H1 (cell line): Measurements from ENCODE around the gene SLC35B2. TPM values are rescaled to one million over a fixed set of nuclear protein-coding genes. Genes with fewer than 3 reads are reported as not detected.

Source experiments
- CTCF ChIA-PET: fragments of 300-600 bp; sonication (Branson Sonifier 250); formaldehyde crosslinking; loops from one replicate; lab custom pipeline; 2021; ENCODE audit not compliant: partially characterized antibody; lab: Charles Lee
- POLR2A ChIA-PET: fragments of 300-600 bp; sonication (Branson Sonifier 250); formaldehyde crosslinking; loops from one replicate; lab custom pipeline; 2021; ENCODE audit warnings: inconsistent platforms; ENCODE audit not compliant: partially characterized antibody; lab: Charles Lee
- DNase-seq, 2 experiments: peaks; one replicate each; pipeline versions ENCODE4 v3.0.0 to v3.0.0-alpha.2; 2010 to 2022; ENCODE audit warnings: low spot score in 2 of 2, low read depth in 1 of 2, mixed read lengths in 1 of 2
- FAIRE-seq: peaks from 2 replicates; lab custom pipeline; 2011; peaks lifted over from hg19 to GRCh38; lab: Jason Lieb, UNC
- H2AFZ ChIP-seq: 2 replicates; pipeline ENCODE4 v1.8.1; 2012; ENCODE audit warnings: low read length, inconsistent platforms
- H2AK5ac ChIP-seq: 2 replicates; pipeline ENCODE4 v1.6.1; 2013; ENCODE audit warnings: low read depth, low read length
- H2BK120ac ChIP-seq: replicated peaks from 2 replicates; pipeline ENCODE3; 2013; ENCODE audit warnings: low read depth, low read length, inconsistent platforms
- H2BK12ac ChIP-seq: 2 replicates; pipeline ENCODE4 v1.6.1; 2013; ENCODE audit warnings: low read depth, low read length
- H2BK15ac ChIP-seq: 2 replicates; pipeline ENCODE4 v1.6.1; 2013; ENCODE audit warnings: low read length
- H2BK20ac ChIP-seq: 2 replicates; pipeline ENCODE4 v1.6.1; 2013; ENCODE audit warnings: low read length
- H2BK5ac ChIP-seq: 2 replicates; pipeline ENCODE4 v1.6.1; 2013; ENCODE audit warnings: low read depth, low read length
- H3K14ac ChIP-seq: 2 replicates; pipeline ENCODE4 v1.6.1; 2013; ENCODE audit warnings: inconsistent platforms; ENCODE audit not compliant: insufficient read length
- H3K18ac ChIP-seq: 2 replicates; pipeline ENCODE4 v1.6.1; 2013; ENCODE audit warnings: low read length; ENCODE audit errors: extremely low read depth
- H3K23ac ChIP-seq: 2 replicates; pipeline ENCODE4 v1.6.1; 2013; ENCODE audit warnings: inconsistent platforms; ENCODE audit not compliant: insufficient read length
- H3K23me2 ChIP-seq: 2 replicates; pipeline ENCODE4 v1.6.1; 2013; ENCODE audit warnings: low read depth, low read length
- H3K27ac ChIP-seq: 2 replicates; pipeline ENCODE4 v1.6.1; 2011; ENCODE audit warnings: low read depth, low read length, inconsistent platforms
- H3K27me3 ChIP-seq, 4 experiments: replicated peaks in 1 of 4; 1 replicate in 1 of 4; 2 replicates in 3 of 4; pipeline versions ENCODE4 v1.6.1 to v1.8.1; 2011 to 2013; ENCODE audit warnings: low read length in 3 of 4, mild to moderate bottlenecking in 3 of 4, inconsistent platforms in 2 of 4, mixed read lengths in 2 of 4, moderate library complexity in 1 of 4; ENCODE audit not compliant: control insufficient read depth in 3 of 4, insufficient read depth in 3 of 4; ENCODE audit errors: extremely low read depth in 1 of 4
- H3K36me3 ChIP-seq, 4 experiments: 2 replicates each; pipeline versions ENCODE4 v1.6.1 to v1.8.1; 2011 to 2013; ENCODE audit warnings: mild to moderate bottlenecking in 4 of 4, low read length in 3 of 4, moderate library complexity in 2 of 4, control low read depth in 1 of 4, inconsistent platforms in 1 of 4; ENCODE audit not compliant: insufficient read depth in 4 of 4, control insufficient read depth in 2 of 4
- H3K4ac ChIP-seq: replicated peaks from 2 replicates; pipeline ENCODE3; 2013; ENCODE audit warnings: low read length, low read depth, mixed read lengths, inconsistent platforms; ENCODE audit not compliant: insufficient read length
- H3K4me1 ChIP-seq, 4 experiments: replicated peaks in 1 of 4; 1 replicate in 1 of 4; 2 replicates in 3 of 4; pipeline versions ENCODE4 v1.6.1 to v1.8.1; 2011 to 2013; ENCODE audit warnings: low read length in 3 of 4, inconsistent platforms in 2 of 4, mixed read lengths in 1 of 4; ENCODE audit not compliant: insufficient read depth in 4 of 4, control insufficient read depth in 3 of 4
- H3K4me2 ChIP-seq, 2 experiments: 2 replicates each; pipeline versions ENCODE4 v1.6.1 to v1.8.1; 2011 to 2013; ENCODE audit warnings: low read depth in 2 of 2, low read length in 2 of 2, control low read depth in 1 of 2, inconsistent platforms in 1 of 2, mild to moderate bottlenecking in 1 of 2; ENCODE audit not compliant: insufficient read depth in 1 of 2
- H3K4me3 ChIP-seq, 4 experiments: fragments of 200-600, 300-600 bp in 1 of 4; sonication (generic), shearing (Covaris generic), sonication (Bioruptor Twin) in 1 of 4; 2 replicates each; pipeline versions ENCODE4 v1.5.1 to v1.8.1; 2011 to 2016; ENCODE audit warnings: low read length in 4 of 4, low read depth in 3 of 4, control low read depth in 2 of 4, inconsistent platforms in 2 of 4, mild to moderate bottlenecking in 2 of 4, mixed read lengths in 1 of 4, moderate library complexity in 1 of 4; ENCODE audit not compliant: insufficient read depth in 2 of 4; ENCODE audit errors: extremely low read depth in 1 of 4
- H3K56ac ChIP-seq: replicated peaks from 2 replicates; pipeline ENCODE3; 2013; ENCODE audit warnings: low read depth, mild to moderate bottlenecking, mixed read lengths, low read length, inconsistent platforms; ENCODE audit not compliant: insufficient read length
- H3K79me1 ChIP-seq: 2 replicates; pipeline ENCODE4 v1.6.1; 2013; ENCODE audit warnings: low read depth, low read length, control low read depth
- H3K79me2 ChIP-seq, 2 experiments: 2 replicates each; pipeline versions ENCODE4 v1.6.1 to v1.8.1; 2012 to 2013; ENCODE audit warnings: low read length in 2 of 2, mild to moderate bottlenecking in 2 of 2, inconsistent platforms in 1 of 2; ENCODE audit not compliant: insufficient read depth in 2 of 2, control insufficient read depth in 1 of 2
- H3K9ac ChIP-seq, 4 experiments: replicated peaks in 1 of 4; 1 replicate in 1 of 4; 2 replicates in 3 of 4; pipeline versions ENCODE4 v1.6.1 to v1.8.1; 2011 to 2013; ENCODE audit warnings: low read depth in 3 of 4, low read length in 3 of 4, control low read depth in 2 of 4, mild to moderate bottlenecking in 2 of 4, moderate library complexity in 2 of 4, inconsistent platforms in 1 of 4; ENCODE audit errors: extremely low read depth in 1 of 4
- H3K9me3 ChIP-seq, 2 experiments: 2 replicates each; pipeline versions ENCODE4 v1.6.1 to v1.8.1; 2012 to 2013; ENCODE audit warnings: mild to moderate bottlenecking in 2 of 2, moderate library complexity in 2 of 2, control low read depth in 1 of 2, inconsistent platforms in 1 of 2, low read depth in 1 of 2, low read length in 1 of 2, mixed read lengths in 1 of 2; ENCODE audit not compliant: insufficient read depth in 2 of 2
- H4K20me1 ChIP-seq, 2 experiments: replicated peaks in 1 of 2; 2 replicates each; pipeline versions ENCODE3 to v1.8.1; 2011 to 2013; ENCODE audit warnings: inconsistent platforms in 2 of 2, low read length in 2 of 2, mild to moderate bottlenecking in 1 of 2; ENCODE audit not compliant: insufficient read depth in 2 of 2, control insufficient read depth in 1 of 2
- H4K5ac ChIP-seq: 2 replicates; pipeline ENCODE4 v1.6.1; 2013; ENCODE audit warnings: low read length, low read depth, mixed read lengths, inconsistent platforms; ENCODE audit not compliant: insufficient read length
- H4K8ac ChIP-seq: 2 replicates; pipeline ENCODE4 v1.8.0; 2013; ENCODE audit warnings: mild to moderate bottlenecking, moderate library complexity, low read length, inconsistent platforms; ENCODE audit not compliant: insufficient read depth; ENCODE audit errors: extremely low read depth
- H4K91ac ChIP-seq: replicated peaks from 2 replicates; pipeline ENCODE3; 2013; ENCODE audit warnings: low read length, mixed read lengths, inconsistent platforms; ENCODE audit not compliant: insufficient read length
- BCL11A ChIP-seq, 2 experiments: IDR thresholded peaks; one replicate each; pipeline ENCODE4 v1.6.1; 2011; ENCODE audit warnings: low read depth in 2 of 2, low read length in 2 of 2, mild to moderate bottlenecking in 2 of 2
- CBX8 ChIP-seq: fragments of 300-800, 300-1000 bp; sonication (generic); IDR thresholded peaks from 2 replicates; pipeline ENCODE4 v1.7.1; 2016; ENCODE audit warnings: low read depth, low read length, borderline replicate concordance
- GABPA ChIP-seq: IDR thresholded peaks from 2 replicates; pipeline ENCODE4 v1.6.1; 2011; ENCODE audit warnings: mild to moderate bottlenecking, low read length, moderate library complexity, borderline replicate concordance; ENCODE audit not compliant: insufficient read depth
- HDAC2 ChIP-seq, 2 experiments: fragments of 300-600 bp in 1 of 2; sonication (generic) in 1 of 2; IDR thresholded peaks; 2 replicates each; pipeline ENCODE4 v1.6.1; 2011 to 2012; ENCODE audit warnings: low read depth in 2 of 2, low read length in 2 of 2, mild to moderate bottlenecking in 2 of 2, moderate library complexity in 2 of 2, borderline replicate concordance in 1 of 2, inconsistent platforms in 1 of 2
- NRF1 ChIP-seq: IDR thresholded peaks from 2 replicates; pipeline ENCODE4 v1.6.1; 2011; ENCODE audit warnings: mild to moderate bottlenecking, low read depth, low read length, improper control_type of control experiment
- POLR2A ChIP-seq, 2 experiments: IDR thresholded peaks; 1 replicate in 1 of 2; 2 replicates in 1 of 2; pipeline ENCODE4 v1.6.1; 2011; ENCODE audit warnings: low read depth in 2 of 2, low read length in 2 of 2, mild to moderate bottlenecking in 2 of 2; ENCODE audit errors: control extremely low read depth in 1 of 2
- WGBS, 2 experiments: shearing (Covaris generic) in 1 of 2; methylation state at CpG; one replicate each; pipeline versions ENCODE4 v1.1.6 to v1.1.7; 2013 to 2015; ENCODE audit warnings: low lambda C conversion rate in 2 of 2, mixed read lengths in 2 of 2, inconsistent platforms in 1 of 2, low coverage in 1 of 2, missing lambda C conversion rate in 1 of 2; ENCODE audit not compliant: insufficient replicate concordance in 2 of 2, insufficient coverage in 1 of 2, insufficient read length in 1 of 2; ENCODE audit errors: extremely low coverage in 1 of 2, missing lambda C conversion rate in 1 of 2; 5-methylcytosine and 5-hydroxymethylcytosine counted together
- polyA plus RNA-seq, 7 experiments: library from polyadenylated mRNA; depleted of rRNA in 3 of 7; stranded (reverse) in 5 of 7; unstranded in 2 of 7; fragments of >200 nt in 5 of 7; fragments of 200-250 nt in 2 of 7; gene quantifications; 1 replicate in 5 of 7; 2 replicates in 1 of 7; 4 replicates in 1 of 7; pipeline versions ENCODE4 v1.2.1 to v1.2.3, GENCODE V29; 2011 to 2013; ENCODE audit warnings: missing spikeins in 2 of 7, mixed read lengths in 2 of 7
- total RNA-seq: library from RNA; stranded (reverse); fragmentation: NEBNext Ultra II Directional; extraction: Animal tissue kit (Norgen Biotek cat#: 25700); gene quantifications from 2 replicates; pipeline ENCODE4 v1.2.1, GENCODE V29; 2021

SLC35B2 gene
- total and polyA plus RNA-seq, 2 of the 8 experiments (the other 6 are each of a cell fraction or from before 2014, with no cell fraction given), result 29.5 to 65.0 TPM

DNA sequence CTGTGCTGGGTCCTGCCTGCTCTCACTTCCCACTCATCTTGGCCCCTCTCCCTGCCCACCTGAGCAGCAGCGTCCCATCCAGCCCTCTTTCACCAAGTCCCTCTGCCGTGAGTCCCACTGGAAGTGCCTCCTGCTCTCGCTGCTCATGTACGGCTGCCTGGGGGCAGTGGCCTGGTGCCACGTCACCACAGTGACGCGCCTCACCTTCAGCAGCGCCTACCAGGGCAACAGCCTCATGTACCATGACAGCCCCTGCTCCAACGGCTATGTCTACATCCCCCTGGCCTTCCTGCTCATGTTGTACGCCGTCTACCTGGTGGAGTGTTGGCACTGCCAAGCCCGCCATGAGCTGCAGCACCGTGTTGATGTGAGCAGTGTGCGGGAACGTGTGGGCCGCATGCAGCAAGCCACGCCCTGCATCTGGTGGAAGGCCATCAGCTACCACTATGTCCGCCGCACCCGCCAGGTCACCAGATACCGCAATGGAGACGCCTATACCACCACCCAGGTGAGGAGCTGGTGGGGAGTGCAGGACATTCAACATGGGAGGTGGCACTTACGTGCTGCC, 15.8 kb upstream of the SLC35B2 start:
- 95% methylated on average over 23 of the region's 23 CpGs; no CpG with 5 or more reads in 1 of the 2 experiments for WGBS, 2 experiments
- TF ChIP-seq NRF1 (no peak), BCL11A (IDR thresholded peaks at IDR 0.05; ENCODE audit: low read depth in 2 of 2, low read length in 2 of 2) (no peak), POLR2A (IDR thresholded peaks at IDR 0.05; ENCODE audit: control extremely low read depth in 1 of 2, low read depth in 2 of 2, low read length in 2 of 2) (no peak), HDAC2 (IDR thresholded peaks at IDR 0.05; ENCODE audit: borderline replicate concordance in 1 of 2, low read depth in 2 of 2, low read length in 2 of 2) (no peak), CBX8 (no peak), GABPA (no peak)
- peak overlapping the region; percentile 60 for H2BK5ac ChIP-seq
- no peak overlapping the region for H3K14ac ChIP-seq
- no peaks in the 10 kb centered on the region for H3K79me2 ChIP-seq
- FAIRE-seq (no peak), DNase-seq (no peak)
- no peak overlapping the region for H2BK120ac ChIP-seq
- no peak overlapping the region for H3K4me2 ChIP-seq
- H3K9ac ChIP-seq, result no peak overlapping the region
- H3K23me2 ChIP-seq, result peaks cover 6% of the 10 kb centered on the region; the same call in 1 of the 2 replicates
- H3K27me3 ChIP-seq, result peaks cover 0 to 3% (median 1%) of the 10 kb centered on the region in 4 experiments; a peak in 2 of 7 replicates
- POLR2A ChIA-PET, result interaction anchor here (1.0 to 12.0 kb wide), 10 partner anchors 17 to 69 kb away, joined by 3 to 138 read pairs (median 4); partner anchors contain the start of genes AARS2, HSP90AB1, SLC35B2 and SPATS1
- H4K20me1 ChIP-seq, result peaks cover 0 to 8% of the 10 kb centered on the region in 2 experiments
- H3K36me3 ChIP-seq, result peaks cover 0 to 9% (median 3%) of the 10 kb centered on the region in 4 experiments; a peak in 4 of 8 replicates
- H2BK15ac ChIP-seq, result peak overlapping the region; percentile 100; the same call in 1 of the 2 replicates
- H3K56ac ChIP-seq, result no peak overlapping the region
- no peak overlapping the region for H3K23ac ChIP-seq
- H3K27ac ChIP-seq, result no peak overlapping the region
- H3K9me3 ChIP-seq, result no peaks in the 10 kb centered on the region
- H4K8ac ChIP-seq, result no peak overlapping the region
- H2BK12ac ChIP-seq, result peak overlapping the region; percentile 71; the same call in 1 of the 2 replicates
- no peak overlapping the region for H2BK20ac ChIP-seq
- H2AFZ ChIP-seq, result no peak overlapping the region
- no peak overlapping the region for H3K4ac ChIP-seq
- H4K5ac ChIP-seq, result no peak overlapping the region
- no peak overlapping the region for H2AK5ac ChIP-seq
- peaks cover 12 to 31% (median 14%) of the 10 kb centered on the region in 4 experiments for H3K4me1 ChIP-seq
- no peaks in the 10 kb centered on the region; the same call in 1 of the 2 replicates for H3K79me1 ChIP-seq
- H4K91ac ChIP-seq, result peak overlapping the region; percentile 29
- no peak overlapping the region for H3K4me3 ChIP-seq
- H3K18ac ChIP-seq, result no peak overlapping the region
- CTCF ChIA-PET, result interaction anchor here (0.6 to 19.0 kb wide), 11 partner anchors 9 to 1103 kb away, joined by 3 to 330 read pairs (median 4); partner anchors contain the start of gene AARS2
